ENCODE results near the gene PCCA.

DNA sequence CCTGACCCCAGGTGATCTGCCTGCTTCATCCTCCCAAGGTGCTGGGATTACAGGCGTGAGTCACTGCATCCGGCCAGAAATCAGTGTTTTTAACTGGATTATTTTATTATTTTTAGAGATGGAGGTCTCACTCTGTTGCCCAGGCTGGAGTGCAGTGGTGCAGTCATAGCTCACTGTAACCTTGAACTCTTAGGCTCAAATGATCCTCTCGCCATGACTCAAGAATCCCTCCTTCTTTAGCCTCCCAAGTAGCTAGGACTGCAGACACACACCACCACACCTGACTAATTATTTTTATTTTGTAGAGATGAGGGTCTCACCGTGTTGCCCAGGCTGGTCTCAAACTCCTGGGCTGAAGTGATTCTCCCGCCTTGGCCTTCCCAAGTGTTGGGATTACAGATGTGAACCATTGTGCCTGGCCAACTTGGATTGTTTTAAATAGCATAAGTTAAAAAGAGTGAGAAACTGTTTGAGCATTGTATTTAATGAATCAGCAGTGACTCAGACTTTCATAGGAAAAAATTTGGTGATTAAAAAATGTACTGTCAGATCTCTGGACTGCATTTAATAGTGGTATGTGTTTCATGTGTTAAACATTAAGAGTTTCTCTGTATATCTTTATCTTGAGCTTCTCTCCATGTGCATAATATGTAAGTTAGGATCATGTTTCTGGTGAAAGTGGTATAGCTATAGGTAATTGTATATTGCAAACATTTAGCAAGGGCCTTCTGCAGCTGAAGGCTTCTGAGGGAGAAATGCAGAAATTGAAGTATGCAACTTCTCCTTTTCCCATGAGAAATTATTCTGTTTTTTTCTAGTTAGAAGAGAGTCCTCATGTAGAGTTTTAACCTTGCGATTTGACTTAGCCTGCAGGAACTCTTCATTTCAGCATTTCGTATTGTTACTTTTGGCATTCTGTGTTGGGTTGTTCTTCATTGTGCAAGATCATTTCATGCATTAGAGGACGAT lies 121.2 kb downstream of the PCCA start:
- TF ChIP-seq, protein P1, sequence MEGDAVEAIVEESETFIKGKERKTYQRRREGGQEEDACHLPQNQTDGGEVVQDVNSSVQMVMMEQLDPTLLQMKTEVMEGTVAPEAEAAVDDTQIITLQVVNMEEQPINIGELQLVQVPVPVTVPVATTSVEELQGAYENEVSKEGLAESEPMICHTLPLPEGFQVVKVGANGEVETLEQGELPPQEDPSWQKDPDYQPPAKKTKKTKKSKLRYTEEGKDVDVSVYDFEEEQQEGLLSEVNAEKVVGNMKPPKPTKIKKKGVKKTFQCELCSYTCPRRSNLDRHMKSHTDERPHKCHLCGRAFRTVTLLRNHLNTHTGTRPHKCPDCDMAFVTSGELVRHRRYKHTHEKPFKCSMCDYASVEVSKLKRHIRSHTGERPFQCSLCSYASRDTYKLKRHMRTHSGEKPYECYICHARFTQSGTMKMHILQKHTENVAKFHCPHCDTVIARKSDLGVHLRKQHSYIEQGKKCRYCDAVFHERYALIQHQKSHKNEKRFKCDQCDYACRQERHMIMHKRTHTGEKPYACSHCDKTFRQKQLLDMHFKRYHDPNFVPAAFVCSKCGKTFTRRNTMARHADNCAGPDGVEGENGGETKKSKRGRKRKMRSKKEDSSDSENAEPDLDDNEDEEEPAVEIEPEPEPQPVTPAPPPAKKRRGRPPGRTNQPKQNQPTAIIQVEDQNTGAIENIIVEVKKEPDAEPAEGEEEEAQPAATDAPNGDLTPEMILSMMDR (IDR thresholded peaks at IDR 0.05; ENCODE audit: borderline replicate concordance, extremely low read depth, low read length, poor library complexity, severe bottlenecking) = no peak
- TF ChIP-seq EZH2 (IDR thresholded peaks at IDR 0.05; ENCODE audit: borderline replicate concordance, low read depth, low read length, severe bottlenecking) = no peak

Measured in DND-41 (cell line).